Measurements from ENCODE around the gene BRINP2. TPM values are rescaled to one million over a fixed set of nuclear protein-coding genes. Genes with fewer than 3 reads are reported as not detected.

BRINP2 gene
- total RNA-seq: not detected in 2 replicates

GRCh38 chr1:177170756-177171535 lies at the start of gene BRINP2:
TSS of gene BRINP2 (plus strand) at chr1:177170958. CDS start at chr1:177229877, 58,919 bp downstream.
- peak; percentile 42 for DNase-seq

GRCh38 chr1:177122461-177123251 lies 48.1 kb upstream of the BRINP2 start:
- DNase-seq: no peak

- DNase-seq: no peak
These were observed 46.0 kb upstream of the BRINP2 start for GRCh38 chr1:177124577-177125278.

- DNase-seq: no peak
These were observed 44.5 kb upstream of the BRINP2 start for GRCh38 chr1:177126267-177126666.

- no peak for DNase-seq
These were observed 42.0 kb upstream of the BRINP2 start for GRCh38 chr1:177128665-177129281.

- DNase-seq: no peak
These were observed 40.3 kb upstream of the BRINP2 start for GRCh38 chr1:177130451-177130945.

- no peak for DNase-seq
These were observed 39.0 kb upstream of the BRINP2 start for GRCh38 chr1:177131723-177132122.

- no peak for DNase-seq
These were observed 38.6 kb upstream of the BRINP2 start for GRCh38 chr1:177132141-177132540.

- no peak for DNase-seq
These were observed 36.7 kb upstream of the BRINP2 start for GRCh38 chr1:177133977-177134538.

- no peak for DNase-seq
These were observed 35.5 kb upstream of the BRINP2 start for GRCh38 chr1:177135250-177135649.

GRCh38 chr1:177137814-177138213 lies 32.9 kb upstream of the BRINP2 start:
- no peak for DNase-seq

- no peak for DNase-seq
These were observed 32.4 kb upstream of the BRINP2 start for GRCh38 chr1:177138347-177138746.

- DNase-seq: no peak
These were observed 28.7 kb upstream of the BRINP2 start for GRCh38 chr1:177142010-177142409.

GRCh38 chr1:177142791-177143271 lies 27.9 kb upstream of the BRINP2 start:
- DNase-seq: no peak

GRCh38 chr1:177145106-177146070 lies 25.4 kb upstream of the BRINP2 start:
- DNase-seq: no peak

- DNase-seq: no peak
These were observed 24.3 kb upstream of the BRINP2 start for GRCh38 chr1:177146499-177146898.

GRCh38 chr1:177162243-177162642 lies 8.5 kb upstream of the BRINP2 start:
- DNase-seq: no peak

GRCh38 chr1:177163844-177164379 lies 6.8 kb upstream of the BRINP2 start:
- no peak for DNase-seq

GRCh38 chr1:177164380-177165068 lies 6.2 kb upstream of the BRINP2 start, which contains the start of gene ASTN1:
TSS of gene ASTN1 (minus strand) at chr1:177164712. CDS start at chr1:177164676, 36 bp downstream.
- DNase-seq: no peak

- DNase-seq: no peak
These were observed 5.7 kb upstream of the BRINP2 start for GRCh38 chr1:177165069-177165439.
